GM12801 (cell line): Measurements from ENCODE around the gene CAMTA1.

Experiments
- TF ChIP-seq, protein P1 (sequence below): IDR thresholded peaks from one replicate; pipeline ENCODE4 v1.5.1; 2011; ENCODE audit warnings: control low read depth; ENCODE audit not compliant: insufficient read length; ENCODE audit errors: extremely low read depth

CAMTA1 gene

DNA sequence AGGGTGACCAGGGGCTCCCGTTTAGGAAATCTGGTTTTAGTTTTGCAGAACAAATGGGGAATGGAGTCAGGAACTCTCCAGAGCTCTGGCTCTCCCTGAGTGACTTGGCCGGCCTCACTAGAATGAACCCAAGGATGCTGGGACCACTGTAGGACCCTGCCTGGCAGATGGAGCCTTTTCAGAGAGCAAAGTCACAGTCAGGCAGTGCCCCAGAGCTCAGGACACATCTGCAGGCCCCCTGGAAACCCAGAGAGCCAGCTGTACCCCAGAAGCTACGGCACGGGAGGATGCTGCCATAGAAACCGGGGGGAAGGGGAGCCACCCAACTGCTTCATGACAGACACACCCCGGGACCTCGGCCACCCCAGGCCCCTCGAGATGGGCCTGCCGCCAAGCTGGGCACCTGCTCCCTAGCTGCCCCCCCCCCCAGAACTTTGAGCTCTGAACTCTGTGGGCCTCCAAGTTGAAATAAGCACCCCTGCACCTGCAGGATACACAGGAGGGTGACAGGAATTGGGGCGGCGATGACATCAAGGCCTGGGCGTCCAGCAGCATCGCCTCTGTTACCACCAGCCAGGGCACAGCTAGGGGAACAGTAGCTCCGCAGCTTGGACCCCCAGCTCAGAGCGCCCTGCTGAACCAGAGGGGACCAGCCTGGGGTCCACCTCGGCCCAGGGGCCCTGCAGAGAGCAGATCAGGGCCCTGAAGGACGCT lies 894.1 kb downstream of the CAMTA1 start:
- TF ChIP-seq, protein P1, sequence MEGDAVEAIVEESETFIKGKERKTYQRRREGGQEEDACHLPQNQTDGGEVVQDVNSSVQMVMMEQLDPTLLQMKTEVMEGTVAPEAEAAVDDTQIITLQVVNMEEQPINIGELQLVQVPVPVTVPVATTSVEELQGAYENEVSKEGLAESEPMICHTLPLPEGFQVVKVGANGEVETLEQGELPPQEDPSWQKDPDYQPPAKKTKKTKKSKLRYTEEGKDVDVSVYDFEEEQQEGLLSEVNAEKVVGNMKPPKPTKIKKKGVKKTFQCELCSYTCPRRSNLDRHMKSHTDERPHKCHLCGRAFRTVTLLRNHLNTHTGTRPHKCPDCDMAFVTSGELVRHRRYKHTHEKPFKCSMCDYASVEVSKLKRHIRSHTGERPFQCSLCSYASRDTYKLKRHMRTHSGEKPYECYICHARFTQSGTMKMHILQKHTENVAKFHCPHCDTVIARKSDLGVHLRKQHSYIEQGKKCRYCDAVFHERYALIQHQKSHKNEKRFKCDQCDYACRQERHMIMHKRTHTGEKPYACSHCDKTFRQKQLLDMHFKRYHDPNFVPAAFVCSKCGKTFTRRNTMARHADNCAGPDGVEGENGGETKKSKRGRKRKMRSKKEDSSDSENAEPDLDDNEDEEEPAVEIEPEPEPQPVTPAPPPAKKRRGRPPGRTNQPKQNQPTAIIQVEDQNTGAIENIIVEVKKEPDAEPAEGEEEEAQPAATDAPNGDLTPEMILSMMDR = no peak

GRCh38 chr1:7679873-7680206 lies 894.6 kb downstream of the CAMTA1 start:
- TF ChIP-seq, protein P1 = no peak

- TF ChIP-seq, protein P1 = no peak
Observed at GRCh38 chr1:7680207-7680954, 895.1 kb downstream of the CAMTA1 start.

DNA sequence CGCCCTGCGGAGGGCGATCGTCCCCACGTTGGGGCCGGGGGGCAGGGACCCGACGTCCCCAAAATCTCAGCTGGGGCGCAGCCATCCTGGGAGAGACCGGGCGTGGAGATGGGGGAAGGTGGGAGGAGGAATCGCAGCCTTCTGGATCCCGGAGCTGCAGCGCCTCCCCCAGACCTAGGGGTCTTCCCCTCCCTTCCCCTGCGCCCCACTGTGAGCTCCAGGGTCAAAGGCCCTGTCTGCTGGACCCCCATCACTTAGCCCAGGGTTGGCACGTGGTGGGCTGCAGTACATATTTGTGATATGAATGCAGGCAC lies 895.7 kb downstream of the CAMTA1 start:
- TF ChIP-seq, protein P1 = no peak

- TF ChIP-seq, protein P1 = no peak
Observed at GRCh38 chr1:7681401-7681800, 896.1 kb downstream of the CAMTA1 start.

GRCh38 chr1:7683521-7683920 lies 898.3 kb downstream of the CAMTA1 start:
- TF ChIP-seq, protein P1 = no peak

- TF ChIP-seq, protein P1 = no peak
Observed at GRCh38 chr1:7684132-7684531, 898.9 kb downstream of the CAMTA1 start.
